ENCODE data around the gene SYNE2.

DNA sequence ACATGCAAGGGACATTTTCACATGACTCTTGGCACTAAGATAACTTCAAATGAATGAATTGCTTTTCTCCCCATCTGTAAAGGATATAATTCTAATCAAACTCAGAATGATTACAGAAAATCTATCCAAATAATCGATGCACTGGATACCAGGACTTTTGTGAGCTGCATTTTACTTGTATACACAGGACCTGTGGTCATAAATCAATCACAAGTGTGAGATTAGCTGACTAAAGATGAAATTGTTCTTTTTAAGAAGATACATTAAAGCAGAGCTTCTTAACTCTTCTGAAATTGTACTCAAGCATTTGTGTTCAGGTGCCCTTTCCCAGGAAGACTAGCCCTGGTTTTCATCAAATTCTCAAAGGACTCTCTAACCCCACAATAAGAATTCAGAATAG, 375.1 kb downstream of the SYNE2 start:
- TF ChIP-seq, protein P1, sequence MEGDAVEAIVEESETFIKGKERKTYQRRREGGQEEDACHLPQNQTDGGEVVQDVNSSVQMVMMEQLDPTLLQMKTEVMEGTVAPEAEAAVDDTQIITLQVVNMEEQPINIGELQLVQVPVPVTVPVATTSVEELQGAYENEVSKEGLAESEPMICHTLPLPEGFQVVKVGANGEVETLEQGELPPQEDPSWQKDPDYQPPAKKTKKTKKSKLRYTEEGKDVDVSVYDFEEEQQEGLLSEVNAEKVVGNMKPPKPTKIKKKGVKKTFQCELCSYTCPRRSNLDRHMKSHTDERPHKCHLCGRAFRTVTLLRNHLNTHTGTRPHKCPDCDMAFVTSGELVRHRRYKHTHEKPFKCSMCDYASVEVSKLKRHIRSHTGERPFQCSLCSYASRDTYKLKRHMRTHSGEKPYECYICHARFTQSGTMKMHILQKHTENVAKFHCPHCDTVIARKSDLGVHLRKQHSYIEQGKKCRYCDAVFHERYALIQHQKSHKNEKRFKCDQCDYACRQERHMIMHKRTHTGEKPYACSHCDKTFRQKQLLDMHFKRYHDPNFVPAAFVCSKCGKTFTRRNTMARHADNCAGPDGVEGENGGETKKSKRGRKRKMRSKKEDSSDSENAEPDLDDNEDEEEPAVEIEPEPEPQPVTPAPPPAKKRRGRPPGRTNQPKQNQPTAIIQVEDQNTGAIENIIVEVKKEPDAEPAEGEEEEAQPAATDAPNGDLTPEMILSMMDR (IDR thresholded peaks at IDR 0.05; ENCODE audit: low read depth, low read length): no peak
- TF ChIP-seq, protein P2, sequence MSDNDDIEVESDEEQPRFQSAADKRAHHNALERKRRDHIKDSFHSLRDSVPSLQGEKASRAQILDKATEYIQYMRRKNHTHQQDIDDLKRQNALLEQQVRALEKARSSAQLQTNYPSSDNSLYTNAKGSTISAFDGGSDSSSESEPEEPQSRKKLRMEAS (IDR thresholded peaks at IDR 0.05; ENCODE audit: low read depth, low read length): no peak
- TF ChIP-seq POLR2A (IDR thresholded peaks at IDR 0.05; ENCODE audit: extremely low read depth, insufficient read length) (no peak), MYC (IDR thresholded peaks at IDR 0.05; ENCODE audit: low read depth, low read length) (no peak)

Data from NB4 (cell line).